PC-3 (cell line): Measurements from ENCODE around the gene NET1.

ENCODE experiments used
- EZH2 ChIP-seq: fragments of 300-600 bp; sonication (generic); IDR thresholded peaks from one replicate; pipeline ENCODE4 v1.6.1; 2017; ENCODE audit warnings: antibody characterized with exemption, mild to moderate bottlenecking, low read length; ENCODE audit not compliant: unreplicated experiment
- TF ChIP-seq, protein P1 (sequence below): fragments of 300-600 bp; sonication (generic); conservative IDR thresholded peaks from 2 replicates; pipeline ENCODE4 v1.5.1; 2017; ENCODE audit warnings: antibody characterized with exemption, low read depth, mild to moderate bottlenecking, low read length

DNA sequence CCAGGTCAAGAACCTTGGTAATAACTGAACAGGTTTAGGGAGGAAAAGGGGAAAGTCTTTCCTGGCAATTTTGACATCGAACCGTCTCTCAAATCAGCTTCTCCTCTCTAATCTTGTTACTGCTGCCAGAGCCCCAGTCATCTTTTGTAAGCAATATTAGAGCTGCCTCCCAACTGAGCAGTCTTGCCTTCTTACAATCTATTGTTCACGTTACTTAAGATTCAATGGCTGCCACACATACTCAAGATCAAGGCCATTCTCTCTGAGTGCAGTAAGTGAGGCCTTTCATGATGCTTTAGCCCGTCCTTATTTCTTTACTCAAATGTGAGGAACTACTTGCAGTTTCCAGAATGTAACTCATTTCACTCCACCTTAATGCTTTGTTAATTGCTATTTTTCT is 12.4 kb downstream of the NET1 start:
- TF ChIP-seq, protein P1, sequence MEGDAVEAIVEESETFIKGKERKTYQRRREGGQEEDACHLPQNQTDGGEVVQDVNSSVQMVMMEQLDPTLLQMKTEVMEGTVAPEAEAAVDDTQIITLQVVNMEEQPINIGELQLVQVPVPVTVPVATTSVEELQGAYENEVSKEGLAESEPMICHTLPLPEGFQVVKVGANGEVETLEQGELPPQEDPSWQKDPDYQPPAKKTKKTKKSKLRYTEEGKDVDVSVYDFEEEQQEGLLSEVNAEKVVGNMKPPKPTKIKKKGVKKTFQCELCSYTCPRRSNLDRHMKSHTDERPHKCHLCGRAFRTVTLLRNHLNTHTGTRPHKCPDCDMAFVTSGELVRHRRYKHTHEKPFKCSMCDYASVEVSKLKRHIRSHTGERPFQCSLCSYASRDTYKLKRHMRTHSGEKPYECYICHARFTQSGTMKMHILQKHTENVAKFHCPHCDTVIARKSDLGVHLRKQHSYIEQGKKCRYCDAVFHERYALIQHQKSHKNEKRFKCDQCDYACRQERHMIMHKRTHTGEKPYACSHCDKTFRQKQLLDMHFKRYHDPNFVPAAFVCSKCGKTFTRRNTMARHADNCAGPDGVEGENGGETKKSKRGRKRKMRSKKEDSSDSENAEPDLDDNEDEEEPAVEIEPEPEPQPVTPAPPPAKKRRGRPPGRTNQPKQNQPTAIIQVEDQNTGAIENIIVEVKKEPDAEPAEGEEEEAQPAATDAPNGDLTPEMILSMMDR, result no peak
- TF ChIP-seq EZH2, result no peak
